Activated CD8-positive, alpha-beta memory T cell treated with anti-CD3 and anti-CD28 coated beads for 36 hours (primary cell): ENCODE measurements around the gene EFHB. TPM values are rescaled to one million over a fixed set of nuclear protein-coding genes. Genes with fewer than 3 reads are reported as not detected.
"Not testable (repeated sequence)": the region's sequence is repeated elsewhere in the genome, so short reads cannot be mapped to it uniquely, and the experiment has no call there.

Source experiments
- CTCF ChIA-PET: fragments of 350-600 bp; sonication (Branson Sonifier 250); formaldehyde crosslinking; loops from one replicate; lab custom pipeline; 2021; ENCODE audit warnings: antibody characterized with exemption; lab: Charles Lee
- POLR2A ChIA-PET: fragments of 350-600 bp; sonication (Branson Sonifier 250); formaldehyde crosslinking; loops from one replicate; lab custom pipeline; 2021; ENCODE audit warnings: antibody characterized with exemption; lab: Charles Lee
- total RNA-seq, 2 experiments: library from RNA; stranded (reverse); gene quantifications; one replicate each; pipeline ENCODE4 v1.2.3, GENCODE V29; 2021

Gene EFHB
- total RNA-seq, 2 experiments from 2014 or later, result 0.55 to 0.89 TPM

- ChIA-PET POLR2A (interaction anchor here (0.6 kb wide), 2 partner anchors 120 to 248 kb away, joined by 3 read pairs; partner anchors contain the start of gene SGO1), CTCF (interaction anchor here (0.6 to 0.9 kb wide), 2 partner anchors 10 to 117 kb away, joined by 3 to 4 read pairs; no protein-coding TSS in a partner anchor)
These were observed 3.7 kb upstream of the EFHB start for GRCh38 chr3:19937459-19938294.

- POLR2A ChIA-PET, result no interaction called here
- CTCF ChIA-PET, result no interaction called here
These were observed 1.6 kb downstream of the EFHB start for GRCh38 chr3:19932422-19932821.

GRCh38 chr3:19931767-19932188, 2.2 kb downstream of the EFHB start:
- ChIA-PET CTCF (no interaction called here), POLR2A (interaction anchor here (1.2 kb wide), 1 partner anchor 16 kb away, joined by 4 read pairs; the partner anchor contains the start of gene RAB5A)

- ChIA-PET POLR2A (interaction anchor here (0.5 to 1.2 kb wide), 2 partner anchors 16 to 173 kb away, joined by 3 to 4 read pairs; partner anchors contain the start of gene RAB5A), CTCF (no interaction called here)
These were observed 2.8 kb downstream of the EFHB start for GRCh38 chr3:19931180-19931692.

- POLR2A ChIA-PET, result no interaction called here
- CTCF ChIA-PET, result no interaction called here
These were observed 13.5 kb downstream of the EFHB start for GRCh38 chr3:19920401-19921080.

GRCh38 chr3:19917167-19917566, 16.9 kb downstream of the EFHB start:
- CTCF ChIA-PET, result interaction anchor here (0.6 kb wide), 1 partner anchor 212 kb away, joined by 3 read pairs; no protein-coding TSS in a partner anchor
- POLR2A ChIA-PET, result no interaction called here

- ChIA-PET CTCF (no interaction called here), POLR2A (no interaction called here)
These were observed 22.6 kb downstream of the EFHB start for GRCh38 chr3:19911452-19911851.

- ChIA-PET POLR2A (no interaction called here), CTCF (no interaction called here)
These were observed 26.5 kb downstream of the EFHB start for GRCh38 chr3:19907523-19907922.

GRCh38 chr3:19903649-19904048, 30.4 kb downstream of the EFHB start:
- CTCF ChIA-PET, result no interaction called here
- POLR2A ChIA-PET, result no interaction called here

GRCh38 chr3:19901918-19902317, 32.1 kb downstream of the EFHB start:
- CTCF ChIA-PET, result no interaction called here

GRCh38 chr3:19901337-19901736, 32.7 kb downstream of the EFHB start:
- ChIA-PET CTCF (no interaction called here), POLR2A (no interaction called here)

More at GRCh38 chr3:19901918-19902317, 32.1 kb downstream of the EFHB start:
- POLR2A ChIA-PET, result no interaction called here

GRCh38 chr3:19899833-19900232, 34.2 kb downstream of the EFHB start:
- CTCF ChIA-PET, result interaction anchor here (0.6 kb wide), 1 partner anchor 13 kb away, joined by 8 read pairs; no protein-coding TSS in a partner anchor

GRCh38 chr3:19899264-19899663, 34.8 kb downstream of the EFHB start:
- CTCF ChIA-PET, result no interaction called here
- POLR2A ChIA-PET, result no interaction called here

More at GRCh38 chr3:19899833-19900232, 34.2 kb downstream of the EFHB start:
- POLR2A ChIA-PET, result not testable (repeated sequence)

GRCh38 chr3:19898721-19899120, 35.3 kb downstream of the EFHB start:
- POLR2A ChIA-PET, result no interaction called here
- CTCF ChIA-PET, result no interaction called here

- CTCF ChIA-PET, result no interaction called here
- POLR2A ChIA-PET, result no interaction called here
These were observed 42.3 kb downstream of the EFHB start for GRCh38 chr3:19891740-19892139.

- ChIA-PET POLR2A (no interaction called here), CTCF (no interaction called here)
These were observed 45.4 kb downstream of the EFHB start for GRCh38 chr3:19888428-19889152.

- POLR2A ChIA-PET, result not testable (repeated sequence)
- CTCF ChIA-PET, result interaction anchor here (0.7 kb wide), 1 partner anchor 13 kb away, joined by 8 read pairs; no protein-coding TSS in a partner anchor
These were observed 46.9 kb downstream of the EFHB start for GRCh38 chr3:19887122-19887521.

GRCh38 chr3:19886404-19886803, 47.6 kb downstream of the EFHB start:
- ChIA-PET POLR2A (no interaction called here), CTCF (interaction anchor here (0.7 kb wide), 1 partner anchor 14 kb away, joined by 8 read pairs; no protein-coding TSS in a partner anchor)

- ChIA-PET CTCF (no interaction called here), POLR2A (no interaction called here)
These were observed 48.5 kb downstream of the EFHB start for GRCh38 chr3:19885468-19885867.
